ENCODE data around the gene NTN4.
"Not testable (repeated sequence)": the region's sequence is repeated elsewhere in the genome, so short reads cannot be mapped to it uniquely, and the experiment has no call there.

The NTN4 gene

GRCh38 chr12:95658386-95658785 lies 132.2 kb downstream of the NTN4 start:
- DNase-seq (ENCODE audit: low spot score): no peak

DNA sequence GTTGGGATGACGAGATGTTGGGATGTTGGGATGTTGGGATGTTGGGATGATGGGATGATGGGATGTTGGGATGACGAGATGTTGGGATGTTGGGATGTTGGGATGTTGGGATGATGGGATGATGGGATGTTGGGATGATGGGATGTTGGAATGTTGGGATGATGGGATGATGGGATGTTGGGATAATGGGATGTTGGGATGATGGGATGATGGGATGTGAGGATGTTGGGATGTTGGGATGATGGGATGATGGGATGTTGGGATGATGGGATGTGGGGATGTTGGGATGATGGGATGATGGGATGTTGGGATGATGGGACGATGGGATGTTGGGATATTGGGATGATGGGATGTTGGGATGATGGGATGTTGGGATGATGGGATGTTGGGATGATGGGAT lies 135.9 kb downstream of the NTN4 start:
- DNase-seq (ENCODE audit: low spot score): not testable (repeated sequence)

- peak; percentile 31 for DNase-seq (ENCODE audit: low spot score)
Measured at GRCh38 chr12:95653771-95654546, 136.6 kb downstream of the NTN4 start.

GRCh38 chr12:95651681-95652080 lies 138.9 kb downstream of the NTN4 start:
- DNase-seq (ENCODE audit: low spot score): no peak

DNA sequence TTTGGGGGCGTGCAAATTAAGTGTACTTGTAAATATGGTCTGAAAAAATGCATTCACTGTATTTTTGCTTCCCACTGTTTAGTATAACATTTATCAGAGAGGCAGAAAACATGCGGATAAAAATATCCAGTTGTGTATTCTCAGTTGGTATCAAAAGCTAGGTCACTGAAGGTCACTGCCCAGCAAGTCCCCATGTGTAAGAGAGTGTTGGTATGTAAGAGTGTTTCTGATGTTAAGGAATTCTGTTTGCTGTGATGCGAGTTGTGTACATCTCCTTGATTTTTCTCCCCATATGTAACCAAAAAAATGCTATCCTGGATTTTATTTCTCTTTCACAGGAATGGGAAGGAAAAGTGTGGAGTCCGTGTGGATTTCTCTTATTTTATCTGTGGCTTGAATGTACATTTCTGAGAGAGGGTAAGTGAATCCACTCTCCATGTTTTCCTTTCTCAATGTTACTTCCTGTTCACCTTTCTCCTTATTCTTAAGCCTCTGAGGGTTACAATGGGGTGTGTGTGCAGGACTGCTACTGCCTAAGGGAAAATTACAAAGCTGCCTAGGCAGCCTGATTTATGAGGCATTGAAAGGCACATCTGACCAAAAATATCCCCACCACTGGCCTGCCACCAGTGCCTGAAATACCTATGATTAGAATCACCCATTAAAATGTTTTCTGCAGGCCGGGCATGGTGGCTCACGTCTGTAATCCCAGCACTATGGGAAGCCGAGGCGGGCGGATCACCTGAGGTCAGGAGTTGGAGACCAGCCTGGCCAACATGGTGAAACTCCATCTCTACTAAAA lies 141.4 kb downstream of the NTN4 start:
- DNase-seq (ENCODE audit: low spot score): peak; percentile 93

DNA sequence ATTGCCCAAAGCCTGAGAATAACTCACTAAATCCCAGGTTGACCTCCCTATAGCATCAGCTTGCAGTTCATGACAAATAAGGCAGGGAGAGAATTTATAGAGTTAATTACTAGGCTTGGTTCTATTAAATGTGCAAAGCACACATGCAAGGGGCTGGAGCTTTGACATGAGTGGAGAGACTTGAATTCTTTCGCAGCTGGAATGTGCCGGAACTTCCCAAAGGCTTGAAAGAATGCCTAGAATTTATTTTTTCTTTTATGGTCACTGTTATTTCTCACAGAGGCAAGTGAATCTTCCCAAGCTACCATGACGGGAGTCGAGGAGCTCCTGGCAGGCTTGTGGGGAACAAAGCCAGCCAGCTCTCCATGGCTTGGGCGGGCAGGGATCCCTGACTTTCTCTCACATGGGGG lies 143.8 kb downstream of the NTN4 start:
- no peak for DNase-seq (ENCODE audit: low spot score)

DNA sequence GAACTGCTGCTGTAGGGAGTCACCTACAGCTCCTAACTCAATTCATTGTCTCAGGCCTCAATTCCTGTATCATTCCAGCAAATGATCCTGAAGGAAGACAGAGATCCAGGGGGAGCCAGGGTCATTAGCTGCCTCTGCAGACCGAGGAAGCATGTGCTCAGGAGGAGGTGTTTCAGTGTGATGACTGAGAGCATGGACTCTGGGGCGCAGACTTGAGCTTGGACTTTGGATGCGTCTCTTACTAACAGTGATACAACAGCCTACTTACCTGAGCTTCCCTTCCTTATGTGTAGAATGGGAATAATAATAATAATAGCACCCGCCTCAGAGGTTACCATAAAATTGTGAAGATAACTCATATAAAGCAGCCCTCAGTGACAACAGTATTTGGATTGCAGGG lies 147.3 kb downstream of the NTN4 start:
- no peak for DNase-seq (ENCODE audit: low spot score)

- DNase-seq (ENCODE audit: low spot score): no peak
Measured at GRCh38 chr12:95642583-95642982, 148.0 kb downstream of the NTN4 start.

- no peak for DNase-seq (ENCODE audit: low spot score)
Measured at GRCh38 chr12:95641299-95641952, 149.1 kb downstream of the NTN4 start.

- no peak for DNase-seq (ENCODE audit: low spot score)
Measured at GRCh38 chr12:95640516-95640915, 150.0 kb downstream of the NTN4 start.

- no peak for DNase-seq (ENCODE audit: low spot score)
Measured at GRCh38 chr12:95637471-95638155, 153.0 kb downstream of the NTN4 start.

DNA sequence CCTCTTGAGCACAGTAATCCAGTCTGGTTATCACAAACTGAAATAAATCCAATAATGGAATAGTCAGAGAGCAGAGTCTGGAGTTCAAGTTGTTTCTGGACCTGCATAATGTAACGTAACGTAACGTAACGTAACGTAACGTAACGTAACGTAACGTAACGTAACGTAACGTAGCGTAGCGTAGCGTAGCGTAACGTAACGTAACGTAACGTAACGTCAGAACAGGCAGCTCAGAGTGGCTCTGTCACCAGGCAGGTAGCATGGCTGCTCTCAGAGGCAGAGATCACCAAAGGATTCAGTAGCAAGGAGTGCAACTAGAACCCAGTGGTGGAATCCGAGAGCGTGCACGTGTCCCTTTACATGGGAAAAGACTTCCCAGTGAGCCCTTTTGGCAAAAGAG lies 153.6 kb downstream of the NTN4 start:
- no peak for DNase-seq (ENCODE audit: low spot score)

- DNase-seq (ENCODE audit: low spot score): no peak
Measured at GRCh38 chr12:95634622-95635621, 155.6 kb downstream of the NTN4 start.

GRCh38 chr12:95633732-95634465 lies 156.7 kb downstream of the NTN4 start:
- DNase-seq (ENCODE audit: low spot score): no peak

GRCh38 chr12:95633049-95633731 lies 157.4 kb downstream of the NTN4 start:
- DNase-seq (ENCODE audit: low spot score): peak; percentile 66

DNA sequence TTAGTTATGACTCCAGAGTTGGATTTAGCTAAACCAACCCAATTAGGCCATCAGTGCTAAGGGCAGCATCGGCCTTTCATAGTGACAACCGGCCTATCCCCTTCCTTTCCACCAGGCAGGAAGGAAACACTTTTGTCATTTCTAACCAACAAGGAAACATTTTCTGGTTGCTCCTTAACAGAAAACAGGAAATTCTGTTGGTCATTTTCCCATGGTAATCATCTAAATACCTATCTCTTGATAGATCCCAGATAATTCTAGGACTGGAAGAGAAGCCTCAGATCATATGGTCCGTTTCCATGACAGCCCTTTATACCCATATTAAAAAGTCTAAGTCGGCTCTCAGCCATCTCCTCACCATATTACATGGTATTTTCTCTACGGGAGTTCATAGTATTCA lies 160.1 kb downstream of the NTN4 start:
- DNase-seq (ENCODE audit: low spot score): no peak

DNA sequence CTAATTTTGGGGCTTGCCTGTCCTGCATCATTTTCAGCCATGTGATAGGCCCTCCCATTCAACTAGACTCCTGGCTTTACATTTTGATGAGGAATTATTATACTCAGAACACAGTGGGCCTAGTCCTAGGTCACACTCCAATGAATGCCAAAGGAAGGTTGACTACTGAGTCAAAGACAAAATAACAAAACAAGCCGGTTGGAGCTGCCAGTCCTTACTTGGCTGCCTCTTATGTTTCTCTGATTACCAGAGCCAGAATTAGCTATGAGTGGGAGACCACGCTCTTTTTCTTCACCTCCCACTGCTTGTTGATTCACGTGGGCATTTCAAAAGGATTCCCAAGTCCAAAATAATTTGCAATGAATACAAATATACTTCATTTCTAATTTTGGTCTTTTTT lies 161.2 kb downstream of the NTN4 start:
- DNase-seq (ENCODE audit: low spot score): no peak

DNA sequence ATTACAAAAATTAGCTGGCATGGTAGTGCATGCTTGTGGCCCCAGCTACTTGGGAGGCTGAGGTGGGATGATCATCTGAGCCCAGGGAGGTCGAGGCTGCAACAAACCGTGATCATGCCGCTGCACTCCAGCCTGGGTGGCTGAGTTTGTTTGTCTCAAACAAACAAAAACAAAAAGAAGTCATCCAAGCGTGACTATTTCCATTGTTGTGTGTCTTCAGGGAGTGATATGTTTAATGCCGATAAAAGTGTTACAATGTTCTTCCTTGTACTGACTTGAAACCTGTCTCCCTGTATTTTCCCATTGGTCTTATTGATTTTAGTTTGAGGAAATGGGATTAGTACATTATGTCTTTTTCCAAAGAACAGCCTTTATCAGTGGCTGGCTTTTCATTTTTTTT lies 163.7 kb downstream of the NTN4 start:
- no peak for DNase-seq (ENCODE audit: low spot score)

GRCh38 chr12:95625012-95625411 lies 165.6 kb downstream of the NTN4 start:
- DNase-seq (ENCODE audit: low spot score): no peak

DNA sequence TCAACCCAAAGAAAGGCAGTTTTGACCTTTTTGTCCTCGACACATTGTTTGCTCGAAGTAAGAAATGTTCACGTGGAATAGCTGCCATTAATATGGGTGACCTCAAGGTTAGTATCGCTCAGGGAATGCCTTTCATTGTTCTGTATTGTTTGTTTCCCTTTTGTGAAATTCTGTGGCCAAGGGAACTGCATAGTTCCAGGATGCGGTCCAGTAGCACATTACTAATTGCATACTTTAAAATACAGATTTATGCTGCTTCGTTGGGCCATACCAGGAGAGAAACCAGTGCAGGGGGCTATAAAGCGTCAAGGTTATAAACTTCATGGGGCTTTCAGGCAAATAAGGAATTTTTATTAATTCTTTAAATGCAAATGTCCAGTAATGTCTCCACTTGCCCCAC lies 166.0 kb downstream of the NTN4 start:
- DNase-seq (ENCODE audit: low spot score): no peak
